WTC11 (cell line): Measurements from ENCODE around the gene KIF17. TPM values are rescaled to one million over a fixed set of nuclear protein-coding genes. Genes with fewer than 3 reads are reported as not detected.

Experiments used
- ATAC-seq: fragments of 200-7000 bp; cut with Tn5 transposase; 2 replicates; pipeline ENCODE4 v1.10.0; 2021; ENCODE audit warnings: mild to moderate bottlenecking, moderate library complexity
- CTCF ChIA-PET: fragments of 300-600 bp; sonication (Branson Sonifier 250); formaldehyde crosslinking; loops from one replicate; lab custom pipeline; 2021; ENCODE audit warnings: antibody characterized with exemption; lab: Charles Lee
- POLR2A ChIA-PET: fragments of 350-600 bp; sonication (Branson Sonifier 250); formaldehyde crosslinking; loops from one replicate; lab custom pipeline; 2021; ENCODE audit warnings: antibody characterized with exemption; lab: Charles Lee
- DNase-seq: peaks from one replicate; pipeline ENCODE4 v3.0.0; 2021; ENCODE audit warnings: low spot score
- H3K27ac Mint-ChIP-seq: 2 replicates; pipeline ENCODE4 v1.8.0; 2021; ENCODE audit warnings: mixed read lengths
- H3K27me3 Mint-ChIP-seq: 2 replicates; pipeline ENCODE4 v1.8.0; 2021; ENCODE audit warnings: low read depth, mild to moderate bottlenecking, moderate library complexity, mixed read lengths
- H3K36me3 Mint-ChIP-seq: 2 replicates; pipeline ENCODE4 v1.8.0; 2021; ENCODE audit warnings: mixed read lengths
- H3K4me1 Mint-ChIP-seq: 2 replicates; pipeline ENCODE4 v1.8.0; 2022; ENCODE audit warnings: mixed read lengths
- H3K4me3 Mint-ChIP-seq: 2 replicates; pipeline ENCODE4 v1.8.0; 2021; ENCODE audit warnings: mild to moderate bottlenecking, moderate library complexity, mixed read lengths
- H3K9me3 Mint-ChIP-seq: 2 replicates; pipeline ENCODE4 v1.8.0; 2021; ENCODE audit warnings: mixed read lengths
- AR ChIP-seq: fragments of 250-450 bp; sonication (Bioruptor Pico); IDR thresholded peaks from 2 replicates; pipeline ENCODE4 v1.9.0; 2021; ENCODE audit warnings: mild to moderate bottlenecking
- ATF3 ChIP-seq: sonication (generic); formaldehyde crosslinking; conservative IDR thresholded peaks from 2 replicates; pipeline ENCODE4 v1.8.1; 2022; ENCODE audit warnings: mild to moderate bottlenecking, missing genetic modification reagents
- ATF6 ChIP-seq: sonication (generic); formaldehyde crosslinking; IDR thresholded peaks from 2 replicates; pipeline ENCODE4 v1.8.1; 2023; ENCODE audit warnings: mild to moderate bottlenecking, missing genetic modification reagents
- EMX1 ChIP-seq: fragments of 250-450 bp; sonication (Bioruptor Pico); IDR thresholded peaks from 2 replicates; pipeline ENCODE4 v1.8.0; 2021; ENCODE audit warnings: mild to moderate bottlenecking
- FOXJ3 ChIP-seq: sonication (generic); formaldehyde crosslinking; IDR thresholded peaks from 2 replicates; pipeline ENCODE4 v1.9.0; 2021; ENCODE audit warnings: missing genetic modification reagents, mild to moderate bottlenecking, borderline replicate concordance
- FOXK1 ChIP-seq: sonication (generic); formaldehyde crosslinking; IDR thresholded peaks from 2 replicates; pipeline ENCODE4 v1.8.0; 2022; ENCODE audit warnings: mild to moderate bottlenecking, moderate library complexity, missing genetic modification reagents
- FOXP4 ChIP-seq: sonication (generic); formaldehyde crosslinking; IDR thresholded peaks from 2 replicates; pipeline ENCODE4 v1.8.0; 2022; ENCODE audit warnings: mild to moderate bottlenecking, missing genetic modification reagents
- GABPB1 ChIP-seq: sonication (generic); formaldehyde crosslinking; IDR thresholded peaks from 2 replicates; pipeline ENCODE4 v1.8.1; 2023; ENCODE audit warnings: mild to moderate bottlenecking, missing genetic modification reagents
- JUN ChIP-seq: sonication (generic); formaldehyde crosslinking; IDR thresholded peaks from 2 replicates; pipeline ENCODE4 v1.8.0; 2023; ENCODE audit warnings: mild to moderate bottlenecking, missing genetic modification reagents
- KAT7 ChIP-seq: sonication (generic); formaldehyde crosslinking; IDR thresholded peaks from 2 replicates; pipeline ENCODE4 v1.8.1; 2023; ENCODE audit warnings: missing genetic modification reagents, mild to moderate bottlenecking, borderline replicate concordance
- MAX ChIP-seq: sonication (generic); formaldehyde crosslinking; IDR thresholded peaks from 2 replicates; pipeline ENCODE4 v1.8.0; 2022; ENCODE audit warnings: mild to moderate bottlenecking, missing genetic modification reagents
- MXD4 ChIP-seq: fragments of 250-450 bp; sonication (Bioruptor Pico); IDR thresholded peaks from 2 replicates; pipeline ENCODE4 v1.8.0; 2021; ENCODE audit warnings: mild to moderate bottlenecking, moderate library complexity, borderline replicate concordance
- MYBL2 ChIP-seq: sonication (generic); formaldehyde crosslinking; IDR thresholded peaks from 2 replicates; pipeline ENCODE4 v1.8.1; 2023; ENCODE audit warnings: mild to moderate bottlenecking, moderate library complexity, missing genetic modification reagents
- NFYB ChIP-seq: sonication (generic); formaldehyde crosslinking; conservative IDR thresholded peaks from 2 replicates; pipeline ENCODE4 v1.8.0; 2022; ENCODE audit warnings: low read depth, missing genetic modification reagents
- NR3C1 ChIP-seq: sonication (generic); formaldehyde crosslinking; conservative IDR thresholded peaks from 2 replicates; pipeline ENCODE4 v1.8.1; 2023; ENCODE audit warnings: low read depth, mild to moderate bottlenecking, missing genetic modification reagents
- RELA ChIP-seq: sonication (generic); formaldehyde crosslinking; IDR thresholded peaks from 2 replicates; pipeline ENCODE4 v1.8.1; 2022; ENCODE audit warnings: missing genetic modification reagents, mild to moderate bottlenecking, borderline replicate concordance
- SMAD3 ChIP-seq: sonication (generic); formaldehyde crosslinking; IDR thresholded peaks from 2 replicates; pipeline ENCODE4 v1.8.0; 2022; ENCODE audit warnings: missing genetic modification reagents, mild to moderate bottlenecking, borderline replicate concordance
- TCF7 ChIP-seq: sonication (generic); formaldehyde crosslinking; IDR thresholded peaks from 2 replicates; pipeline ENCODE4 v1.8.0; 2022; ENCODE audit warnings: mild to moderate bottlenecking, low read depth, missing genetic modification reagents, moderate library complexity
- TEAD4 ChIP-seq: sonication (generic); formaldehyde crosslinking; IDR thresholded peaks from 2 replicates; pipeline ENCODE4 v1.8.0; 2022; ENCODE audit warnings: mild to moderate bottlenecking, missing genetic modification reagents
- ZMAT4 ChIP-seq: fragments of 250-450 bp; sonication (Bioruptor Pico); IDR thresholded peaks from 2 replicates; pipeline ENCODE4 v1.9.0; 2021; ENCODE audit warnings: mild to moderate bottlenecking
- ZNF219 ChIP-seq: sonication (generic); formaldehyde crosslinking; IDR thresholded peaks from 2 replicates; pipeline ENCODE4 v1.8.0; 2023; ENCODE audit warnings: missing genetic modification reagents, mild to moderate bottlenecking, borderline replicate concordance
- ZNF232 ChIP-seq: sonication (generic); formaldehyde crosslinking; IDR thresholded peaks from 2 replicates; pipeline ENCODE4 v1.8.0; 2022; ENCODE audit warnings: mild to moderate bottlenecking, missing genetic modification reagents
- ZNF416 ChIP-seq: fragments of 250-450 bp; sonication (Bioruptor Pico); IDR thresholded peaks from 2 replicates; pipeline ENCODE4 v1.9.0; 2021; ENCODE audit warnings: mild to moderate bottlenecking, inconsistent platforms
- ZNF423 ChIP-seq: fragments of 250-450 bp; sonication (Bioruptor Pico); IDR thresholded peaks from 2 replicates; pipeline ENCODE4 v2.1.2; 2022; ENCODE audit warnings: mild to moderate bottlenecking, moderate library complexity
- ZNF512 ChIP-seq: sonication (generic); formaldehyde crosslinking; IDR thresholded peaks from 2 replicates; pipeline ENCODE4 v1.8.1; 2022; ENCODE audit warnings: missing genetic modification reagents, borderline replicate concordance
- ZNF671 ChIP-seq: fragments of 250-450 bp; sonication (Bioruptor Pico); IDR thresholded peaks from 2 replicates; pipeline ENCODE4 v1.8.0; 2021; ENCODE audit warnings: mild to moderate bottlenecking
- ZSCAN18 ChIP-seq: fragments of 250-450 bp; sonication (Bioruptor Pico); IDR thresholded peaks from 2 replicates; pipeline ENCODE4 v2.1.2; 2022; ENCODE audit warnings: mild to moderate bottlenecking, moderate library complexity
- total RNA-seq: library from RNA; stranded (reverse); gene quantifications from 3 replicates; pipeline ENCODE4 v1.2.3, GENCODE V29; 2021

Gene KIF17
- total RNA-seq, 1 experiment from 2014 or later, result 8.1 TPM

GRCh38 chr1:20630729-20631128 lies 87.1 kb downstream of the KIF17 start:
- Mint-ChIP-seq H3K9me3 (peaks cover 33% of the 10 kb centered on the region), H3K36me3 (peaks cover 32% of the 10 kb centered on the region), H3K4me3 (no peak overlapping the region)
- no peak for TF ChIP-seq ZNF512 (CRISPR knock-in tag)
- no peak for TF ChIP-seq ZNF232 (CRISPR knock-in tag)
- no peak for TF ChIP-seq FOXP4 (CRISPR knock-in tag)
- no peak for TF ChIP-seq SMAD3 (CRISPR knock-in tag)
- no peak for TF ChIP-seq ZNF416
- no peak for TF ChIP-seq ZNF423 (CRISPR knock-in tag)
- TF ChIP-seq GABPB1 (CRISPR knock-in tag), result no peak
- TF ChIP-seq NFYB, result no peak
- no peak for TF ChIP-seq FOXK1
- TF ChIP-seq EMX1, result no peak
- no peak for TF ChIP-seq ATF6 (CRISPR knock-in tag)
- TF ChIP-seq MAX (CRISPR knock-in tag), result no peak
- TF ChIP-seq, all 79 proteins: peak for 0
- ChIA-PET POLR2A (interaction anchor here (0.6 kb wide), 1 partner anchor 793 kb away, joined by 3 read pairs; no protein-coding TSS in a partner anchor), CTCF (interaction anchor here (1.8 kb wide), 1 partner anchor 55 kb away, joined by 6 read pairs; no protein-coding TSS in a partner anchor)
- DNase-seq, result no peak
- Mint-ChIP-seq H3K4me1 (peaks cover 34% of the 10 kb centered on the region), H3K27ac (no peak overlapping the region), H3K27me3 (peaks cover 15% of the 10 kb centered on the region)
- ATAC-seq, result no peak

GRCh38 chr1:20626524-20626923 lies 91.3 kb downstream of the KIF17 start:
- Mint-ChIP-seq H3K36me3 (peaks cover 35% of the 10 kb centered on the region), H3K27me3 (peaks cover 9% of the 10 kb centered on the region), H3K4me3 (no peak overlapping the region), H3K4me1 (peaks cover 41% of the 10 kb centered on the region), H3K9me3 (peaks cover 38% of the 10 kb centered on the region), H3K27ac (peak overlapping the region; percentile 83)
- no peak for DNase-seq
- ChIA-PET CTCF (interaction anchor here (1.3 to 2.9 kb wide), 2 partner anchors 51 to 196 kb away, joined by 3 to 13 read pairs; no protein-coding TSS in a partner anchor), POLR2A (no interaction called here)
- no peak for ATAC-seq
- no peak for TF ChIP-seq ZSCAN18 (CRISPR knock-in tag)
- TF ChIP-seq ZNF671, result no peak
- no peak for TF ChIP-seq JUN
- no peak for TF ChIP-seq MYBL2 (CRISPR knock-in tag)
- TF ChIP-seq RELA (CRISPR knock-in tag), result no peak
- TF ChIP-seq NR3C1 (CRISPR knock-in tag), result no peak
- no peak for TF ChIP-seq KAT7 (CRISPR knock-in tag)
- TF ChIP-seq MXD4, result no peak
- TF ChIP-seq FOXJ3 (CRISPR knock-in tag), result no peak
- TF ChIP-seq FOXK1, result no peak
- TF ChIP-seq ATF3, result no peak
- TF ChIP-seq AR (CRISPR knock-in tag), result no peak
- no peak for TF ChIP-seq TCF7 (CRISPR knock-in tag)
- no peak for TF ChIP-seq ZMAT4 (CRISPR knock-in tag)
- no peak for TF ChIP-seq TEAD4 (CRISPR knock-in tag)
- TF ChIP-seq ZNF219, result no peak
- TF ChIP-seq EMX1, result no peak
